ENCODE results near the gene TTI1. TPM values are rescaled to one million over a fixed set of nuclear protein-coding genes. Genes with fewer than 3 reads are reported as not detected.

The TTI1 gene
- polyA plus RNA-seq, 3 donors, result 6.4 to 9.1 (median 8.8) TPM

DNA sequence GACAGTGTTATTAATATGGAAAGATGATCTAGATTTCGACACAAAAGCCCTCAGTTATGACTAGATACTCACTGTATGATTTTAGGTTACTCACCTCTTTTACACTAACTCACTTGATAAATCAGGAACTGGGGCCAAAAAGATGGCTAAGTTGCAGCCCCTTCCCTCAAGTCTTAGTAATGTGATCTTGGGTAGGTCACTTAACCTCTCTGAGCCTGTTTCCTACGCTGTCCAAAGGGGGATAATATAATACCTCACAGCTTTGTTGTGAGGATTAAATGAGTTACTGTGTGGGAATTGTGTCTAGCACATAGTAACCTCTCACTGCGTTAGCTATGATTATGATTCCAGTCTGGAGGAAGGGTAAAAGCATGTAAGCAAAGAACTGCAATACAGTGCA lies 1.3 kb downstream of the TTI1 start:
- H3K4me3 Mint-ChIP-seq, result no peak overlapping the region
- peaks cover 0 to 1% (median 0%) of the 10 kb centered on the region in 3 donors for H3K27me3 Mint-ChIP-seq (ENCODE audit: low read depth in 3 of 3)
- no peaks in the 10 kb centered on the region for H3K27me3 ChIP-seq (ENCODE audit: control insufficient read depth in 2 of 2, insufficient read depth in 2 of 2, low read length in 2 of 2)
- no peak for TF ChIP-seq CTCF (IDR thresholded peaks at IDR 0.05)
- peaks cover 51% of the 10 kb centered on the region for H3K4me1 Mint-ChIP-seq
- peak overlapping the region; percentile 90 for H2AFZ ChIP-seq (ENCODE audit: insufficient read depth, low read depth, low read length, poor library complexity, severe bottlenecking)
- DNase-seq, result peak in 1 of 3 donors; percentile 14
- H3K27ac ChIP-seq (ENCODE audit: low read depth in 1 of 2, low read length in 2 of 2), result peak overlapping the region in 1 of 2 donors; percentile 99
- 100% methylated on average over 1 of the region's 3 CpGs for WGBS (ENCODE audit: insufficient coverage)
- peaks cover 98% of the 10 kb centered on the region for H3K79me2 ChIP-seq (ENCODE audit: insufficient read depth, low read length)
- H3K9me3 ChIP-seq (replicated peaks in 1 of 2; ENCODE audit: control insufficient read depth in 1 of 2, insufficient read depth in 1 of 2, low read length in 2 of 2), result no peaks in the 10 kb centered on the region
- peak overlapping the region in 5 of 7 donors; percentile 16 to 100 (median 84) for H3K27ac Mint-ChIP-seq
- intact Hi-C loops (cut with micrococcal nuclease), result loop anchor here (5.0 to 10.0 kb wide), 2 partner anchors 403 to 415 kb away; partner anchors contain the start of gene SNHG17 (in 1 of the 2)
- peaks cover 30 to 41% of the 10 kb centered on the region in 2 donors for H3K4me1 ChIP-seq (ENCODE audit: control insufficient read depth in 1 of 2, insufficient read depth in 2 of 2, low read length in 2 of 2)
- H3K36me3 Mint-ChIP-seq, result peaks cover 11 to 20% of the 10 kb centered on the region in 2 donors
- peak overlapping the region; percentile 86 for H3K4me2 ChIP-seq (replicated peaks; ENCODE audit: extremely low read depth, low read length, poor library complexity, severe bottlenecking)
- no peak overlapping the region for H3K9ac ChIP-seq (ENCODE audit: insufficient read depth, low read length, poor library complexity, severe bottlenecking)
- no peaks in the 10 kb centered on the region for H3K9me3 Mint-ChIP-seq
- peaks cover 2 to 22% of the 10 kb centered on the region in 2 donors for H3K36me3 ChIP-seq (replicated peaks in 1 of 2; ENCODE audit: control insufficient read depth in 1 of 2, insufficient read depth in 2 of 2, low read length in 2 of 2)
- peak overlapping the region in 1 of 3 experiments; percentile 93 for H3K4me3 ChIP-seq (replicated peaks in 1 of 3; ENCODE audit: low read depth in 2 of 3, low read length in 3 of 3)
- no peaks in the 10 kb centered on the region for H4K20me1 ChIP-seq (ENCODE audit: insufficient read depth, low read length)

DNA sequence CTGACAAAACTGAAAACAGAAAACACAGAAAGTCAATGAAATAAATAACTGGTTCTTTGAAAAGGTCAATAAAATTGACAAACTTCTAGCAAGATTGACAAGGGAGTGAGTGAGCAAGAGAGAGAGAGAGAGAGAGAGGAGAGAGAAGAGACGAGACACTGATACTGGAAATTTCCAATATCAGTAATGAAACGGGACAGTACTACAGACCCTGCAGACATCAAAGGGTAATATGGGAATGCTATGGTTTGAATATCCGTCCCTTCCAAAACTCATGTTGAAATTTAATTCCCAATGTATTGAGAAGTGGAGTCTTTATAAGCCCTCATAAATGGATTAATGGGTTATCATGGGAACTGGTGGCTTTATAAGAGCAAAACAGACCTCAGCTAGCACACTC lies 3.8 kb downstream of the TTI1 start:
- H3K9ac ChIP-seq (ENCODE audit: insufficient read depth, low read length, poor library complexity, severe bottlenecking), result no peak overlapping the region
- no peak for TF ChIP-seq CTCF (IDR thresholded peaks at IDR 0.05)
- no peak overlapping the region for H3K27ac ChIP-seq (ENCODE audit: low read depth in 1 of 2, low read length in 2 of 2)
- H4K20me1 ChIP-seq (ENCODE audit: insufficient read depth, low read length), result no peaks in the 10 kb centered on the region
- no peaks in the 10 kb centered on the region for H3K9me3 ChIP-seq (replicated peaks in 1 of 2; ENCODE audit: control insufficient read depth in 1 of 2, insufficient read depth in 1 of 2, low read length in 2 of 2)
- H3K4me1 ChIP-seq (ENCODE audit: control insufficient read depth in 1 of 2, insufficient read depth in 2 of 2, low read length in 2 of 2), result peaks cover 15 to 23% of the 10 kb centered on the region in 2 donors
- H2AFZ ChIP-seq (ENCODE audit: insufficient read depth, low read depth, low read length, poor library complexity, severe bottlenecking), result no peak overlapping the region
- Mint-ChIP-seq H3K9me3 (no peaks in the 10 kb centered on the region), H3K27me3 (ENCODE audit: low read depth in 3 of 3) (peaks cover 0 to 1% (median 0%) of the 10 kb centered on the region in 3 donors), H3K27ac (no peak overlapping the region), H3K4me3 (no peak overlapping the region), H3K36me3 (peaks cover 14 to 20% of the 10 kb centered on the region in 2 donors), H3K4me1 (peaks cover 37% of the 10 kb centered on the region)
- intact Hi-C loops (cut with micrococcal nuclease), result no loop called here
- no peak overlapping the region for H3K4me2 ChIP-seq (replicated peaks; ENCODE audit: extremely low read depth, low read length, poor library complexity, severe bottlenecking)
- H3K36me3 ChIP-seq (replicated peaks in 1 of 2; ENCODE audit: control insufficient read depth in 1 of 2, insufficient read depth in 2 of 2, low read length in 2 of 2), result peaks cover 0 to 12% of the 10 kb centered on the region in 2 donors
- no peak overlapping the region for H3K4me3 ChIP-seq (replicated peaks in 1 of 3; ENCODE audit: low read depth in 2 of 3, low read length in 3 of 3)
- no peak for DNase-seq
- no peaks in the 10 kb centered on the region for H3K27me3 ChIP-seq (ENCODE audit: control insufficient read depth in 2 of 2, insufficient read depth in 2 of 2, low read length in 2 of 2)
- H3K79me2 ChIP-seq (ENCODE audit: insufficient read depth, low read length), result peaks cover 98% of the 10 kb centered on the region
- 50% methylated on average over 1 of the region's 3 CpGs for WGBS (ENCODE audit: insufficient coverage)
